ENCODE results near the gene SPATA9.
"Not testable (repeated sequence)": the region's sequence is repeated elsewhere in the genome, so short reads cannot be mapped to it uniquely, and the experiment has no call there.

The SPATA9 gene

DNA sequence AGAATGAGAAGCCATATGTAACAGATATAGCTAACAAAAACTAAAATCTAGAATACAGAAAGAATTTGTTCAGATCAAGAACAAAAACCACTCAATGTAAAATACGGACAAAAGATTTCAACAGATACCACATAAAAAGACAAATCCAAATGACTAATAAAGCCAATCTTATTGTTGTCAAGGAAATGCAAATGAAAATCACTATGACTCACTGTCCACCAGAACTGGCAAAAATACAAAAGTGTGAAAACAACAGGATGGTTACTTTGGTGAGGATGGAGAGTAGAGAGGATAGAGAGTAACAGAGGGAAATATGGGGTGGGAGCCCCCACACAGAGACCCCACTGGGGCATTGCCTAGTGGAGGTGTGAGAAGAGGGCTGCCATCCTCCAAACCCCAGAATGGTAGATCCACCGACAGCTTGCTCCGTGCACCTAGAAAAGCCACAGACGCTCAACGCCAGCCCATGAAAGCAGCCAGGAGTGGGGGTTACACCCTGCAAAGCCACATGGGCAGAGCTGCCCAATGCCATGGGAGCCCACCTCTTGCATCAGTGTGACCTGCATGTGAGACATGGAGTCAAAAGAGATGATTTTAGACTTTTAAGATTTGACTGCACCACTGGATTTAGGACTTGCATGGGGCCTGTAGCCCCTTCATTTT, 33.1 kb upstream of the SPATA9 start:
- no peak for DNase-seq

DNA sequence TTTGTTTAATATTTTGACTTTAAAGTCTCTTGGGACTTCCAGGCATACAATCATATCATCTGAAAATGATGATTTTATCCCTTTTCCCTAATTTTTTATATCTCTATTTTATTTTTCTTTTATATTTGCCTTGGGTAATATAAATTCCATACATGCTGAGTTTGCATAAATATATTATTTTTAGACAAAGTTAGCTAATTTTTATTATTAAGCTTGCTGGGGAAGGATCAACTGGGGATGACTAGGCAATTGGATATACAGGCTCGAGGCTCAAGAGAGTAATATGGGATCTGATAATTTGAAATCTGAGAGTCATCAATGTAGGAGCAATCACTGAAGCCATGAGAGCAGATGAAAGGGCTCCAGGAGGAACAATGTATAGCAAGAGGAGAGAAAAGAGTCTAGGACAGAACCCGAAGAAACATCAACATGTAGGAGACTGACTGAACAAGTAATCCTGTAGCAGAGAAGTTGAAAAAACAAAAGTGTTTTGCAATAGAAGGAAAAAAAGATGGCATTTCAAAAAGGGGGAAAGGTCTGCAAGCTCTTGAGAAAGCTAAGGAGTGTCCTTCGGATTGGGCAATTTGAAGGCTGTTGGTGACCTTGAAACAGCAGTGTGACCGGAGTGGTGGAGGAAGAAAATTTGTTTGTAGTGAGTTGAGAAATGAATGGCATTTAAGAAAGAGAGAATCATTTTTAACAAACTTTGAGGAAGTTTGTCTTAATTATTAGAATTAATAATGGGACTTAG, 31.3 kb upstream of the SPATA9 start:
- DNase-seq: no peak

DNA sequence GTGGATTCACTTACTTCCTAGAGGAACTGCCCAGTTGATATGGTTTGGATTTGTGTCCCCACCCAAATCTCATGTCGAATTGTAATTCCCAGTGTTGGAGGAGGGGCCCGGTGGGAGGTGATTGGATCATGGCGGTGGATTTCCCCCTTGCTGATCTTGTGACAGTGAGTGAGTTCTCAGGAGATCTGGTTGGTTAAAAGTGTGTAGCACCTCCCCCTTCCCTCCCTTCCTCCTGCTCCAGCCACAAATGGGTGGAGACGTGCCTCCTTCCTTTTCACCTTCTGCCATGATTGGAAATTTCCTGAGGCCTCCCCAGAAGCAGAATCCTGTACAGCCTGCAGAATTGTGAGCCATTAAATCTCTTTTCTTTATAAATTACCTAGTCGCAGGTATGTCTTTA, 30.5 kb upstream of the SPATA9 start:
- DNase-seq: not testable (repeated sequence)

- no peak for DNase-seq
Measured at GRCh38 chr5:95712347-95712958, 29.7 kb upstream of the SPATA9 start.

DNA sequence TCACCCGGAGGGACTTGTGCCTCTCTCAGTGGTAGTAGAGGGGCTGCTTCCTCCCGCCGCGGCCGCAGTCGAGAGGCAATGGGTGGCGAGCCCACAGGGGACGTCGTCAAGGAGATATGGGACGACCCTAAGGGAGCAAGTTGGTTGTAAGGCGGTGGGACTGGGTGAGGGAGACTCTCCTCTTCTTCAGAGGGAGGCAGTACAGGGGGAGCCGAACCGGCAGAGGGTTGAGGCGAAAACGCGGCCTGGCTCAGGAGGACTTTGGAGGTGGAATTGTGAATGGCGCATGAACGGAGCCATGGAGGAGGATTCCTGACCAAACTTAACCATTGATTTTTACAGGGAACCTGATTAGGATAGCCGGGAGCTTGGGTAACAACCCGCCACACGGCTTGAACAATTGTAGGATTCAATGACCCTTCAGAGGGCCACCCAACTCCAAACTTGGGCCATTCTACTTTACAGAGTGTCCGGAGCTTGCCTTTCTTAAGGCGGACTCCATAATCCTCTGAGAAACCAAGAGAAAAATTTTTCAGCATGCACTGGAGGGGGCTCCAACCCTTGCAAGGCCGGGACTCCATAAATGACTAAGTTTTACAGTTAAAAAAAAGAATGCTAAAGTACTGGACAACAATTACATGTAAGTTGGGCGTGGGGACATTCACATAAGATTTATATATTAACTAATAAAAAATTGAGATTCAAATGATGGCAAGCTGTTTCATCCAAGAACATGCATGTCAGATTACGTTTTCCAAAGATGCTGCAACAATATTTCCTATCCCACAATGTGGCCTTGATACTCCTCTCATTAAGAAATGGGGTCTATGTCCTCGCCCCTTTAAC, 28.9 kb upstream of the SPATA9 start:
- no peak for DNase-seq

DNA sequence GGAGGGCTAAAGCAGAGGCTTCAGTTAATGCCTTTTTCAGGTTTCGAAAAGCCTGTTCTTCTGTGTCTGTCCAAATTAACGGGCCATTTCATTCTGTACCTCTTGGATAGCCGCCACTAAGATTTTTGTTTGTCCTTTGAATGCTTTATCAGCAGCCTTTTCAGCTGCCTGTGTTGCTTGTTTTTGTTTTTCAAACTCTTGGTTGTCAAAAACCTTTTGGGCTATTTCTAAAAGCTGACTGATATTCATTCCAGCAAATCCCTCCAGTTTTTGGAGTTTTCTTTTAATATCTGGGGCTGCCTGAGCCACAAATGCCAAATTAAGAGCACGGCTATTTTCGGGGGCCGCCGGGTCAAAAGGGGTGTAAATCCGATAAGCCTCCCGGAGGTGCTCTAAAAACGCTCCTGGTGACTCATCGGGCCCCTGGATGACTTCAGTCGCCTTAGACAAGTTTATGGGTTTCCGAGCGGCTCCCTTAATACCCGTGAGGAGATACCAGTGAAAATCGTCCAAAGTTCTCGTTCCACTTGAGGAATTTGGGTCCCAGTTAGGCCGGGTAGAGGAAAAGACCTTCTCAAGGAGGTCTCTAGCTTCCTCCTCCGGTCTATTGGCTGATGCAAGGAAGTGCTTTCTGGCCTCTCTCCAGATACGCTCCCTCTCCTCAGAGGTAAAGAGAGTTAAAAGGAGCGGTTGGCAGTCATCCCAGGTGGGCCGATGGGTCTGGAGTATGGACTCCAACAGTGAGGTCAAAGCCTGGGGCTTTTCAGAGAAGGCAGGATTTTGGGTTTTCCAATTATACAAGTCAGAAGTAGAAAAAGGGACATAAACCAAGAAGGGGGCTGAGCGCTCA, 28.1 kb upstream of the SPATA9 start:
- DNase-seq: not testable (repeated sequence)

GRCh38 chr5:95709967-95710650, 27.3 kb upstream of the SPATA9 start:
- DNase-seq: peak; percentile 31

GRCh38 chr5:95708876-95709275, 26.1 kb upstream of the SPATA9 start:
- DNase-seq: no peak

DNA sequence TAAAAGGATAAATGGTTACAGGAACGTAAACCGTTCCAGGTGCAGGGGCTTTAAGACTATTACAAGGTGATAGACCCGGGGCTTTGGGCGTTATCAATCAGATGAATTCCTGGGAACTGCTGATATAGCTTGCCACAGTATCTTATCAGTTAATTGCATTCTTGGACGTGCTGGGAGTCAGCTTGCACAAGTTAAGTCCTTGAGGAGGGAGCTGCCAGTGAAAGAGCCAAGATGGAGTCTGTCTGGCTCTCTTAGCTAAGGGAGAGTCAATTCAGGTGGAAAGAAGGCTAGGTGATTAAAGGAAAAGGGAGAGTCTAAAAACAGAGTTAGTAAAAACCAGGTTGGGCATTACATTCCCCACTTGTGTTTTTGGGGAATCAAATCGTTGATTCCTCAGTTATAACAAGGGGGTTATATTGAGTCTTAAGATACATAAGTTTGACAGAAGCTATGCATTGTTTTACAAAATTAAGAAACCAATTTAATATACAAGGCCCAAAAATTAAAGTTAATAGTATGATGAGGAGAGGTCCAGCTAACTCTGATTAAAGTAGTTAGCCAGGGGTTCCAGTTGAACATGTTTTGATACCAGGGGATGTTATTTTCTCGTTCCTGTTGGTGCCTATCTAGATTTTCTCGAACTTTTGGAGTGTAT, 24.9 kb upstream of the SPATA9 start:
- not testable (repeated sequence) for DNase-seq

GRCh38 chr5:95707055-95707454, 24.3 kb upstream of the SPATA9 start:
- no peak for DNase-seq

DNA sequence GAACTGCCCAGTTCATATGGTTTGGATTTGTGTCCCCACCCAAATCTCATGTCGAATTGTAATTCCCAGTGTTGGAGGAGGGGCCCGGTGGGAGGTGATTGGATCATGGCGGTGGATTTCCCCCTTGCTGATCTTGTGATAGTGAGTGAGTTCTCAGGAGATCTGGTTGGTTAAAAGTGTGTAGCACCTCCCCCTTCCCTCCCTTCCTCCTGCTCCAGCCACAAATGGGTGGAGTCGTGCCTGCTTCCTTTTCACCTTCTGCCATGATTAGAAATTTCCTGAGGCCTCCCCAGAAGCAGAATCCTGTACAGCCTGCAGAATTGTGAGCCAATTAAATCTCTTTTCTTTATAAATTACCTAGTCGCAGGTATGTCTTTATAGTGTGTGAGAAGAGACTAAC, 23.4 kb upstream of the SPATA9 start:
- not testable (repeated sequence) for DNase-seq

DNA sequence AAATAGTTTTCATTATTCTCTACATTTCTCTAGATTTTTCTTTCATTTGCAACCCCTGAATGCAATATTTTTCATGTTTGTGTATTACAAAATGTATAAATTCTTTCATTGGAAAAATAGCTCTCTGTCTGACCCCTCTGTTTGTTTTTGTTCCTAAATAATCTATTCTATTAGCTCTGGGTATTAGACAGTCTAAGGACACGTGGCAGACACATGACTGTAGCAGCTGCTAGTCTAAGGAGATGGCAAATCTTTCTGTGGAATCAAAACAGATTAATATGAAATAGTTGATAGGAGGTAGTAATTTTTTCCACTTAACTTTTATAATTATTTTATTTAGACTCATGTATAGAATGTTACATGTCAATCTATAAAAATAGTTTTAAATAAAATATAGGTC, 21.4 kb upstream of the SPATA9 start:
- no peak for DNase-seq

GRCh38 chr5:95701074-95701473, 18.3 kb upstream of the SPATA9 start:
- no peak for DNase-seq

DNA sequence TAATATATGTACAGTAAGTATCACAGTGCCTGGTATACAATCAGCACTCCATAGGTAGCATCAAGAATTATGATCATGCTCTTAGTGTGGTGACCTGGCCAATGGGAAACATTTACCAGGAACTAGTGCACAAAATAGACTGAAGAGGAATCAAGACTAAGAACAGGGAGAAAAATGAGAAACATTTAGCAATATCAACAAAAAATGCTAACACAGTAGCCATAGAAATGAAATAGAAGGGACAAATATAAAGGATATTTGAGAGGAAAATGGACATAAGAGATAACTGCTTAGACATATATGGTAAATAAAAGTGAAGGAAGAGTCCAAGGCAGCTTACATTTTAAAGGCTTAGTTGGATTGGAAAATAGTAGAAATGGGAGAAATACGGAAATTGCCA, 16.5 kb upstream of the SPATA9 start:
- DNase-seq: no peak

DNA sequence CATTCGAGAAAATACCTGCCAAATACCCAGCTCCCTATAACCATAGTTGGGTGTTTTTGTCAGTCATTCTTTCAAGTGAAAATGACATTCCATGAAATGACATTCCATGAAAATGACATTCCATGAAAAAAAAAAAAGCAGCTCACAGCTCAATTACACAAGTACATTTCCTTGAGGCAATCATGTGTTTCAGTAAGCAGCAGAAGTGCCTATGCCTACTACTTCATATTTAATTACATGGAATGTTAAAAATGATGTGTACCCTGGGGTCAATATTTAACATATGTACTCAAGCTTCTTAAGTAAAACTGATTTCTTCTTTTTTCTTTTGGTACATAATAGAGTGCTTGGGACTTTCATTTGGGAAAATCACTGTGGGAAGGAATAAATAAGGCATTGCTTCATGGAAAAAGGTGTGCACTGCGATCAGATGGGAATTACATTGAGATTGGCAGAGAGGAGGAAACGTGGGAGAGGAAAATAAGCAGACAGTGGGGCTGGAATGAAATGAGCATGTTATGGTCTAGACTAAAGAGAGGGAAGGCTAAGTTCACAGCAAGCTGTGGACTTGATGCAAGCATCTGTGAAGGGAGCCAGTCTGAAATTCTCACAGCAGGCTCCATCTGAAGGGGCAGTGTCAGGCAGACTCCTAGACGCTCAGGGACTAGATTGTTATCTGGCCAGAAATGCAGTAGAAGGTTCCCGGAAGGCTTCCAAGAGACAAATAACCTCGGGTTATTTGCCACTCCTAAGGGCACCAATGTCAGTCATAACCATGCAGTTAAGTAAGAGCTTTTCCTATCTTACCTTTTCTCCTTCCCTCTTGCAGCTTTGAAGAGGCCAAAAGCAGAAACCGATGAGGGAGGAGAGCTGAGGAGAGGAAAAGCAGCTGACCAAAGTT, 15.2 kb upstream of the SPATA9 start:
- DNase-seq: no peak

DNA sequence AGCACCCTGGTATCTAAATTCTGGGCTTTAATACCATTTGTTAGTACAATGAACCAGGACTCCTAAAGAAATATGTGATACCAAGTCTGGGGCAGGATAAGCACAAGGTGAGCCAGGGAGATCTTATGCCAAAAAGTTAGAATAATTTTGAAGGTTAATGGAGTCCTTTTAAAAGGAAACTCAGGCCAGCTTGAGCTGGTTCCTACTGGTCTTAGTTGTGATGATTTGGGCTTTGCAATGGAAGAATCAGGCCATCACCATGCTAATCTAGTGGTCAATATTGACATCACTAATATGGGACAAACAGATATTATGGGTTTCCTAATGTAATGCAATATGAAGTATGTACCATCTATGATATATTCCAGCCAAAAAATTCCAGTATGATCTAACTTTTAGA, 7.5 kb upstream of the SPATA9 start:
- no peak for DNase-seq

GRCh38 chr5:95689680-95690079, 6.9 kb upstream of the SPATA9 start:
- DNase-seq: no peak

DNA sequence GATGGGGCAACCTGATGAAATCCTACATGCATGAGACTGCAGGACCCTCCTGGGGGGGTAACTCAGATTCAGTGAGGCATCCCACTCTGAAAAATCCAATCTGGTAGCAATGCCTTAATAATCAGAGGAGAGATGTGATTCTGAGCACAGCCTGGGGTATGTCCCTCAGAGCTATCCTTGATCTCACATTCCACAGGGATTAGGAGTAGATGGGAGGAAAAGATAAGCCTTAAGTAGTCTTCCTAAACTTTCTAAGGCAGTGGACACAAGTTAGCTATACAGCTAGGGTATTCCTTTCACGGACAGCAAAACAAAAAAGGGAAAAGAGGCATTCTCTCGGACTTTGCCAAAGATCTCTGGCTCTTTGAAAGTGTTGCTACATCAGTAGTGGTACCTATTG, 3.9 kb upstream of the SPATA9 start:
- no peak for DNase-seq

DNA sequence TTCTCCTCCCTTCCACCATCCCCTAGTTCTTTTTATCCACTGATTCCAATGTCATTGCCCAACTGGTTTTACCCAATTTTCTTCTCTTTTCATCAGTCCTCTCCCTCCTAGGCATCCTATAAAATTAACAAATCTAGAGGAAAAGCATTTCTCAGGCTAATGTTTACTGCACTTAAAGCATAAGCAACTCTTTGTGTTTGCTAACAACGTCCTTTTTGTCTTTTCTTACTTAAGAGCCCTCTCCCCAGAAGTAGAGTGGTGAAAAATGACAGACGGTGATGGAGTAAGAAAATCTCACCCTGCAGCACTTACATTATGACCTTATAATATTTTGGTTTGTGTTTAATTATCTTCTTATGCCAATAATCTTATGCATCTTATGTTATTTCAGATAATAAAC, 1.6 kb upstream of the SPATA9 start:
- no peak for DNase-seq

DNA sequence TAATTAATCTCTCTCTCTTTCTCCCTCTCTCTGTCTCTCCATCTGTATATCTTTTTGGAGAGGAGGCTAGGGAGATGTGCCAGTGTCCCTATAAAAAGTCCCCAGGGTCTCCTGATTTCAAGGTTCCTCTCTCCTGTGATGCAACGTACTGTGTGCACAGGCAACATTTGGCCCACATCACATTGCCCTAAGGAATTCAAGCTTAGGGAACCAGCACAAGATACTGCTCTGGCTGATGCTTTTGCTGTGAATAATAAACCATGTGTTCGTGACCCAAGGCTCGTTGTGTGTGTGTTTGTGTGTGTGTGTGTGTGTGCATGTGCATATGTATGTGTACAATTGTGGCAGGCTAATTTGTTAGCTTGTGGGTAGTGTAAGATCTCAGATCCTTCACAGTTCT, 9.7 kb downstream of the SPATA9 start:
- DNase-seq: no peak

Measured in NCI-H146 (cell line).